Neural progenitor cell (in vitro differentiated cells): ENCODE data around the gene TMEM178B. TPM values are rescaled to one million over a fixed set of nuclear protein-coding genes. Genes with fewer than 3 reads are reported as not detected.

Experiments
- DNase-seq: peaks from one replicate; pipeline ENCODE4 v3.0.0-alpha.2; 2016; ENCODE audit warnings: low spot score
- H2AFZ ChIP-seq: fragments of 200-600 bp; sonication (generic); replicated peaks from 2 replicates; pipeline ENCODE4 v1.6.1; 2016; ENCODE audit warnings: antibody characterized with exemption
- H3F3A ChIP-seq: fragments of 200-600 bp; sonication (generic); 2 replicates; pipeline ENCODE4 v1.6.1; 2016; ENCODE audit warnings: antibody characterized with exemption, low read depth
- H3K27ac ChIP-seq: fragments of 200-600 bp; sonication (generic); 2 replicates; pipeline ENCODE4 v1.5.1; 2016; ENCODE audit warnings: mild to moderate bottlenecking
- H3K27me3 ChIP-seq: fragments of 200-600 bp; sonication (generic); 2 replicates; pipeline ENCODE4 v1.6.1; 2016; ENCODE audit warnings: mild to moderate bottlenecking, moderate library complexity
- H3K36me3 ChIP-seq: fragments of 200-600 bp; sonication (generic); 2 replicates; pipeline ENCODE4 v1.5.1; 2016
- H3K4me1 ChIP-seq: fragments of 200-600 bp; sonication (generic); 2 replicates; pipeline ENCODE4 v1.6.1; 2016; ENCODE audit warnings: mixed run types
- H3K4me2 ChIP-seq: fragments of 200-600 bp; sonication (generic); 2 replicates; pipeline ENCODE4 v1.6.1; 2016
- H3K4me3 ChIP-seq: fragments of 200-600 bp; sonication (generic); 2 replicates; pipeline ENCODE4 v1.5.1; 2016
- H3K79me2 ChIP-seq: fragments of 200-600 bp; sonication (generic); 2 replicates; pipeline ENCODE4 v1.6.1; 2016; ENCODE audit warnings: low read depth
- H3K9ac ChIP-seq: fragments of 200-600 bp; sonication (generic); 2 replicates; pipeline ENCODE4 v1.6.1; 2016
- H3K9me3 ChIP-seq: fragments of 200-600 bp; sonication (generic); 2 replicates; pipeline ENCODE4 v1.5.1; 2016; ENCODE audit warnings: low read depth
- H4K20me1 ChIP-seq: fragments of 200-600 bp; sonication (generic); 2 replicates; pipeline ENCODE4 v1.6.1; 2016; ENCODE audit warnings: low read depth
- H3K27ac Mint-ChIP-seq: 3 replicates; pipeline ENCODE4 v1.8.0; 2021; ENCODE audit warnings: mixed read lengths
- H3K27me3 Mint-ChIP-seq: 2 replicates; pipeline ENCODE4 v1.8.0; 2022; ENCODE audit warnings: low read depth, mild to moderate bottlenecking, inconsistent platforms, moderate library complexity, mixed read lengths; ENCODE audit not compliant: insufficient read depth
- H3K36me3 Mint-ChIP-seq: 3 replicates; pipeline ENCODE4 v1.8.0; 2021; ENCODE audit warnings: mixed read lengths
- H3K4me1 Mint-ChIP-seq: 3 replicates; pipeline ENCODE4 v1.8.0; 2021; ENCODE audit warnings: mixed read lengths
- H3K4me3 Mint-ChIP-seq: 3 replicates; pipeline ENCODE4 v1.8.0; 2021; ENCODE audit warnings: mild to moderate bottlenecking, moderate library complexity, mixed read lengths
- H3K9me3 Mint-ChIP-seq: 3 replicates; pipeline ENCODE4 v1.8.0; 2020; ENCODE audit warnings: mixed read lengths
- EZH2 ChIP-seq: fragments of 200-600 bp; sonication (generic); IDR thresholded peaks from 2 replicates; pipeline ENCODE4 v1.6.1; 2017; ENCODE audit warnings: antibody characterized with exemption, mild to moderate bottlenecking, moderate library complexity
- EZH2phosphoT487 ChIP-seq: fragments of 200-600 bp; sonication (generic); IDR thresholded peaks from 2 replicates; pipeline ENCODE4 v1.6.1; 2017; ENCODE audit warnings: antibody characterized with exemption
- total RNA-seq: library from RNA; depleted of rRNA; stranded (reverse); fragments of >200 nt; gene quantifications from 2 replicates; pipeline ENCODE4 v1.2.3, GENCODE V29; 2015; ENCODE audit warnings: low replicate concordance
- TF ChIP-seq, protein P1 (sequence below): fragments of 200-600 bp; sonication (generic); IDR thresholded peaks from 2 replicates; pipeline ENCODE4 v1.5.1; 2017; ENCODE audit warnings: antibody characterized with exemption, mild to moderate bottlenecking

TMEM178B gene
- total RNA-seq, 1 donor from 2014 or later: 2.9 TPM

DNA sequence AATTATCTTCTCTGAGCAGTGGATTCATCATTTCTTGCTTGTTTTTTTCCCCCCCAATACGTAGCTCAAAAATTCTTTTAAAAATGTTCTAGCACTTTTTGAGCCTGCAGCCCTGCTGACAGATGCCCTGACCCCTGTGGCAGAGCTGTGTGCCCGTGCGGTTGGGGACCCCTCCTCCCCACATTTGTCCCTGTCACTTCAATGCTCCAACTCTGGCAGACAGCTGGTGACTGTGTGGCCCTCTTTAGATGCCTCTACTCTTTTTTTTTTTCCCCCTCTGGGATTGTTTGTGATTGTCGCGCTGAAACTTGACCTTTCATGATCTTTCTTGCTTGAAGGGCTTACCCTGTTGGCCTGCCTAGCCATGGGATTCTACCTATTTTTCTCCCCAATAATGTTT is 214.1 kb downstream of the TMEM178B start:
- H3K27ac Mint-ChIP-seq: no peak overlapping the region
- Histone ChIP-seq H3K27ac (no peak overlapping the region), H3K4me3 (no peak overlapping the region), H3K27me3 (no peaks in the 10 kb centered on the region), H3K9me3 (no peaks in the 10 kb centered on the region), H3K4me1 (no peaks in the 10 kb centered on the region), H3F3A (no peaks in the 10 kb centered on the region), H3K36me3 (no peaks in the 10 kb centered on the region), H2AFZ (no peak overlapping the region), H4K20me1 (peaks cover 3% of the 10 kb centered on the region), H3K79me2 (no peaks in the 10 kb centered on the region), H3K4me2 (no peak overlapping the region), H3K9ac (no peak overlapping the region)
- H3K4me1 Mint-ChIP-seq: peaks cover 17% of the 10 kb centered on the region
- TF ChIP-seq, protein P1, sequence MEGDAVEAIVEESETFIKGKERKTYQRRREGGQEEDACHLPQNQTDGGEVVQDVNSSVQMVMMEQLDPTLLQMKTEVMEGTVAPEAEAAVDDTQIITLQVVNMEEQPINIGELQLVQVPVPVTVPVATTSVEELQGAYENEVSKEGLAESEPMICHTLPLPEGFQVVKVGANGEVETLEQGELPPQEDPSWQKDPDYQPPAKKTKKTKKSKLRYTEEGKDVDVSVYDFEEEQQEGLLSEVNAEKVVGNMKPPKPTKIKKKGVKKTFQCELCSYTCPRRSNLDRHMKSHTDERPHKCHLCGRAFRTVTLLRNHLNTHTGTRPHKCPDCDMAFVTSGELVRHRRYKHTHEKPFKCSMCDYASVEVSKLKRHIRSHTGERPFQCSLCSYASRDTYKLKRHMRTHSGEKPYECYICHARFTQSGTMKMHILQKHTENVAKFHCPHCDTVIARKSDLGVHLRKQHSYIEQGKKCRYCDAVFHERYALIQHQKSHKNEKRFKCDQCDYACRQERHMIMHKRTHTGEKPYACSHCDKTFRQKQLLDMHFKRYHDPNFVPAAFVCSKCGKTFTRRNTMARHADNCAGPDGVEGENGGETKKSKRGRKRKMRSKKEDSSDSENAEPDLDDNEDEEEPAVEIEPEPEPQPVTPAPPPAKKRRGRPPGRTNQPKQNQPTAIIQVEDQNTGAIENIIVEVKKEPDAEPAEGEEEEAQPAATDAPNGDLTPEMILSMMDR: no peak
- TF ChIP-seq EZH2phosphoT487 (no peak), EZH2 (no peak)
- H3K36me3 Mint-ChIP-seq: no peaks in the 10 kb centered on the region
- no peak for DNase-seq
- no peak overlapping the region for H3K4me3 Mint-ChIP-seq
- H3K9me3 Mint-ChIP-seq: no peaks in the 10 kb centered on the region
- H3K27me3 Mint-ChIP-seq: peaks cover 7% of the 10 kb centered on the region

DNA sequence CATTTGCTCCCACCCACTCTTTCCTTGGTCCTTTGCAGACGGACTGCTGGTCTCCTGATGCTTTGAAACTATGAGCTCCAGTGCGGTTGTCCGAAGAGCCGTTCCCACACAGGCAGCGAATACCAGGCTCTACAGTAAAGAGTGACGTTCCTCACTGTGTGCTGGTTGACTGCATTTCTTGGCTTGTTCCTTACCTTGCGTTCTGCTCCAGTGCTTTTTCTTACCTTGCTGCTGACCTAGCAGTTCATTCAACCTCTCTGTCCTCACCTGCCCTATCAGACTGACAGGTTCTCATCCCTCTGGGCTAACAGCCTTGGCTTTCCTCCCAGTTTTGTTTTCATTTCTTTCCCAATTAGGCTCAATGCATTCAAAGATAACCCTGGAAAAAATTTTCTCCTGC is 214.8 kb downstream of the TMEM178B start:
- TF ChIP-seq, protein P1: no peak
- no peak for TF ChIP-seq EZH2
- TF ChIP-seq EZH2phosphoT487: no peak
- Histone ChIP-seq H3K79me2 (no peaks in the 10 kb centered on the region), H2AFZ (no peak overlapping the region), H3K9ac (no peak overlapping the region), H3K27me3 (no peaks in the 10 kb centered on the region), H3K4me2 (no peak overlapping the region), H3F3A (no peaks in the 10 kb centered on the region), H3K4me3 (no peak overlapping the region), H3K9me3 (no peaks in the 10 kb centered on the region), H3K27ac (no peak overlapping the region), H3K36me3 (no peaks in the 10 kb centered on the region), H3K4me1 (peaks cover 2% of the 10 kb centered on the region), H4K20me1 (peaks cover 3% of the 10 kb centered on the region)
- DNase-seq: no peak
- Mint-ChIP-seq H3K4me1 (peaks cover 22% of the 10 kb centered on the region), H3K36me3 (no peaks in the 10 kb centered on the region), H3K27ac (peak overlapping the region; percentile 24), H3K27me3 (peaks cover 7% of the 10 kb centered on the region), H3K9me3 (no peaks in the 10 kb centered on the region), H3K4me3 (peak overlapping the region; percentile 33)

DNA sequence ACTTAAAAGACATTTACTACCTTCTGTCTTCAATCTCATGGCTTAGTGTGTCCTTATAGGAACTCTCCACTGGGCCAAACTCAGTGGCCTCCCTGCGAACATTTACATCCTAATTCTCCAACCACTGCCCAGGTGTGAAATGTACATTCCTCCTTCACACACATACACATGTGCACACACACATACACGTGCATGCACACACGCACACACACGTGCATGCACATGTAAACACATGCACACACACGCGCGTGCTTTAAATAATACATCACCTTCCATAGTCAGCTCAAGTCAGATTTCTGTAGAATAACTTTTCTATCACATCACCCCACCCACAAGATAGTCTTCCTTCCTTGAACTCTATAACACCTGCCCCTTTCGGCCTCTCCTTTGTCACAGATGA is 216.5 kb downstream of the TMEM178B start:
- no peak overlapping the region for H3K9ac ChIP-seq
- H3K36me3 ChIP-seq: no peaks in the 10 kb centered on the region
- Mint-ChIP-seq H3K27ac (no peak overlapping the region), H3K4me3 (no peak overlapping the region), H3K36me3 (no peaks in the 10 kb centered on the region), H3K9me3 (no peaks in the 10 kb centered on the region), H3K27me3 (peaks cover 7% of the 10 kb centered on the region), H3K4me1 (peaks cover 38% of the 10 kb centered on the region)
- H4K20me1 ChIP-seq: peaks cover 3% of the 10 kb centered on the region
- H3K27me3 ChIP-seq: no peaks in the 10 kb centered on the region
- no peak overlapping the region for H3K4me2 ChIP-seq
- no peak overlapping the region for H3K27ac ChIP-seq
- H2AFZ ChIP-seq: no peak overlapping the region
- no peak overlapping the region for H3K4me3 ChIP-seq
- no peak for TF ChIP-seq EZH2
- TF ChIP-seq EZH2phosphoT487: no peak
- TF ChIP-seq, protein P1: no peak
- H3K9me3 ChIP-seq: no peaks in the 10 kb centered on the region
- H3F3A ChIP-seq: peaks cover 13% of the 10 kb centered on the region
- no peak for DNase-seq
- peaks cover 19% of the 10 kb centered on the region for H3K4me1 ChIP-seq
- no peaks in the 10 kb centered on the region for H3K79me2 ChIP-seq

DNA sequence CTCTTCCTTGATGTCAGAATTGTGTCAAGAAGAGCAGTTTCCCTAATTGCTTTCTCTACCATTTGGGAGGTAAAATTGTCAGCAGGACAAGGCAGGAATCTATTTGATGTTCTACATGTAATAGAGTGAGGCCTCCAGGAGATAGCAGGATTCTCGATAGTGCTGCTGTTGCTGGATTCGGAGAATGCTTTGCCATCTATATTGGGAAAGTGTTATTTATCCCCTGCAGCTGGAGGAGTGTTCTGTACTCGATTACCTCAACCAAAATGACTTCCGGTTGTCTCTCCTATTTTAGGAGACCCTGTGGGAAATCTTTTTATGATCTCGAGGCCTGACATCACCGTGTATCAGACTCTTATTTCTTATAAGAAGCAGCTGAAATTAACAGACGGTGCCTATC is 217.1 kb downstream of the TMEM178B start:
- DNase-seq: no peak
- Mint-ChIP-seq H3K27me3 (peaks cover 7% of the 10 kb centered on the region), H3K9me3 (no peaks in the 10 kb centered on the region), H3K36me3 (no peaks in the 10 kb centered on the region), H3K4me1 (peaks cover 41% of the 10 kb centered on the region), H3K27ac (no peak overlapping the region), H3K4me3 (no peak overlapping the region)
- H2AFZ ChIP-seq: no peak overlapping the region
- peaks cover 19% of the 10 kb centered on the region for H3K4me1 ChIP-seq
- H3K9ac ChIP-seq: no peak overlapping the region
- H3K4me3 ChIP-seq: no peak overlapping the region
- no peaks in the 10 kb centered on the region for H3K9me3 ChIP-seq
- H4K20me1 ChIP-seq: peaks cover 3% of the 10 kb centered on the region
- TF ChIP-seq EZH2phosphoT487 (no peak), EZH2 (no peak)
- TF ChIP-seq, protein P1: no peak
- peaks cover 13% of the 10 kb centered on the region for H3F3A ChIP-seq
- H3K27ac ChIP-seq: no peak overlapping the region
- H3K4me2 ChIP-seq: no peak overlapping the region
- no peaks in the 10 kb centered on the region for H3K36me3 ChIP-seq
- no peaks in the 10 kb centered on the region for H3K79me2 ChIP-seq
- H3K27me3 ChIP-seq: no peaks in the 10 kb centered on the region
